WTC11 (cell line): ENCODE data around the gene CDK17. TPM values are rescaled to one million over a fixed set of nuclear protein-coding genes. Genes with fewer than 3 reads are reported as not detected.

ENCODE experiments used
- ATAC-seq: fragments of 200-7000 bp; cut with Tn5 transposase; 2 replicates; pipeline ENCODE4 v1.10.0; 2021; ENCODE audit warnings: mild to moderate bottlenecking, moderate library complexity
- CTCF ChIA-PET: fragments of 300-600 bp; sonication (Branson Sonifier 250); formaldehyde crosslinking; loops from one replicate; lab custom pipeline; 2021; ENCODE audit warnings: antibody characterized with exemption; lab: Charles Lee
- POLR2A ChIA-PET: fragments of 350-600 bp; sonication (Branson Sonifier 250); formaldehyde crosslinking; loops from one replicate; lab custom pipeline; 2021; ENCODE audit warnings: antibody characterized with exemption; lab: Charles Lee
- DNase-seq: peaks from one replicate; pipeline ENCODE4 v3.0.0; 2021; ENCODE audit warnings: low spot score
- H3K27ac Mint-ChIP-seq: 2 replicates; pipeline ENCODE4 v1.8.0; 2021; ENCODE audit warnings: mixed read lengths
- H3K27me3 Mint-ChIP-seq: 2 replicates; pipeline ENCODE4 v1.8.0; 2021; ENCODE audit warnings: low read depth, mild to moderate bottlenecking, moderate library complexity, mixed read lengths
- H3K36me3 Mint-ChIP-seq: 2 replicates; pipeline ENCODE4 v1.8.0; 2021; ENCODE audit warnings: mixed read lengths
- H3K4me1 Mint-ChIP-seq: 2 replicates; pipeline ENCODE4 v1.8.0; 2022; ENCODE audit warnings: mixed read lengths
- H3K4me3 Mint-ChIP-seq: 2 replicates; pipeline ENCODE4 v1.8.0; 2021; ENCODE audit warnings: mild to moderate bottlenecking, moderate library complexity, mixed read lengths
- H3K9me3 Mint-ChIP-seq: 2 replicates; pipeline ENCODE4 v1.8.0; 2021; ENCODE audit warnings: mixed read lengths
- ATF3 ChIP-seq: sonication (generic); formaldehyde crosslinking; conservative IDR thresholded peaks from 2 replicates; pipeline ENCODE4 v1.8.1; 2022; ENCODE audit warnings: mild to moderate bottlenecking, missing genetic modification reagents
- CBFB ChIP-seq: sonication (generic); formaldehyde crosslinking; IDR thresholded peaks from 2 replicates; pipeline ENCODE4 v1.8.1; 2022; ENCODE audit warnings: mild to moderate bottlenecking, low read depth, missing genetic modification reagents
- CREM ChIP-seq: sonication (generic); formaldehyde crosslinking; IDR thresholded peaks from 2 replicates; pipeline ENCODE4 v1.8.1; 2022; ENCODE audit warnings: mild to moderate bottlenecking, missing genetic modification reagents, moderate library complexity
- E2F5 ChIP-seq: sonication (generic); formaldehyde crosslinking; IDR thresholded peaks from 2 replicates; pipeline ENCODE4 v1.8.1; 2022; ENCODE audit warnings: mild to moderate bottlenecking, moderate library complexity, missing genetic modification reagents
- FOXP1 ChIP-seq: sonication (generic); formaldehyde crosslinking; IDR thresholded peaks from 2 replicates; pipeline ENCODE4 v1.8.0; 2022; ENCODE audit warnings: missing genetic modification reagents, mild to moderate bottlenecking, moderate library complexity, borderline replicate concordance
- GABPB1 ChIP-seq: sonication (generic); formaldehyde crosslinking; IDR thresholded peaks from 2 replicates; pipeline ENCODE4 v1.8.1; 2023; ENCODE audit warnings: mild to moderate bottlenecking, missing genetic modification reagents
- GTF2I ChIP-seq: fragments of 250-450 bp; sonication (Bioruptor Pico); conservative IDR thresholded peaks from 2 replicates; pipeline ENCODE4 v1.4.0; 2021; ENCODE audit warnings: mild to moderate bottlenecking
- HMGA2 ChIP-seq: fragments of 250-450 bp; sonication (Bioruptor Pico); IDR thresholded peaks from 2 replicates; pipeline ENCODE4 v1.4.0; 2021; ENCODE audit warnings: mild to moderate bottlenecking, moderate library complexity
- JUN ChIP-seq: sonication (generic); formaldehyde crosslinking; IDR thresholded peaks from 2 replicates; pipeline ENCODE4 v1.8.0; 2023; ENCODE audit warnings: mild to moderate bottlenecking, missing genetic modification reagents
- KAT7 ChIP-seq: sonication (generic); formaldehyde crosslinking; IDR thresholded peaks from 2 replicates; pipeline ENCODE4 v1.8.1; 2023; ENCODE audit warnings: missing genetic modification reagents, mild to moderate bottlenecking, borderline replicate concordance
- MAX ChIP-seq: sonication (generic); formaldehyde crosslinking; IDR thresholded peaks from 2 replicates; pipeline ENCODE4 v1.8.0; 2022; ENCODE audit warnings: mild to moderate bottlenecking, missing genetic modification reagents
- NFATC4 ChIP-seq: fragments of 250-450 bp; sonication (Bioruptor Pico); IDR thresholded peaks from 2 replicates; pipeline ENCODE4 v1.9.0; 2021; ENCODE audit warnings: mild to moderate bottlenecking
- NFYB ChIP-seq: sonication (generic); formaldehyde crosslinking; conservative IDR thresholded peaks from 2 replicates; pipeline ENCODE4 v1.8.0; 2022; ENCODE audit warnings: low read depth, missing genetic modification reagents
- NR3C1 ChIP-seq: sonication (generic); formaldehyde crosslinking; conservative IDR thresholded peaks from 2 replicates; pipeline ENCODE4 v1.8.1; 2023; ENCODE audit warnings: low read depth, mild to moderate bottlenecking, missing genetic modification reagents
- SMAD3 ChIP-seq: sonication (generic); formaldehyde crosslinking; IDR thresholded peaks from 2 replicates; pipeline ENCODE4 v1.8.0; 2022; ENCODE audit warnings: missing genetic modification reagents, mild to moderate bottlenecking, borderline replicate concordance
- SMAD4 ChIP-seq: sonication (generic); formaldehyde crosslinking; IDR thresholded peaks from 2 replicates; pipeline ENCODE4 v1.8.0; 2022; ENCODE audit warnings: mild to moderate bottlenecking, missing genetic modification reagents
- SP1 ChIP-seq: sonication (generic); formaldehyde crosslinking; conservative IDR thresholded peaks from 2 replicates; pipeline ENCODE4 v1.8.1; 2022; ENCODE audit warnings: missing genetic modification reagents
- STAT6 ChIP-seq: sonication (generic); formaldehyde crosslinking; conservative IDR thresholded peaks from 2 replicates; pipeline ENCODE4 v1.8.1; 2023; ENCODE audit warnings: mild to moderate bottlenecking, low read depth, missing genetic modification reagents, moderate library complexity
- ZNF138 ChIP-seq: sonication (generic); formaldehyde crosslinking; conservative IDR thresholded peaks from 2 replicates; pipeline ENCODE4 v1.8.1; 2022; ENCODE audit warnings: mild to moderate bottlenecking, moderate library complexity, missing genetic modification reagents
- ZNF219 ChIP-seq: sonication (generic); formaldehyde crosslinking; IDR thresholded peaks from 2 replicates; pipeline ENCODE4 v1.8.0; 2023; ENCODE audit warnings: missing genetic modification reagents, mild to moderate bottlenecking, borderline replicate concordance
- ZNF317 ChIP-seq: sonication (generic); formaldehyde crosslinking; IDR thresholded peaks from 2 replicates; pipeline ENCODE4 v1.8.1; 2023; ENCODE audit warnings: low read depth, mild to moderate bottlenecking, moderate library complexity, missing genetic modification reagents, borderline replicate concordance
- total RNA-seq: library from RNA; stranded (reverse); gene quantifications from 3 replicates; pipeline ENCODE4 v1.2.3, GENCODE V29; 2021
- TF ChIP-seq, protein P1 (sequence below): sonication (generic); formaldehyde crosslinking; IDR thresholded peaks from 2 replicates; pipeline ENCODE4 v1.8.1; 2022; ENCODE audit warnings: low read depth, missing genetic modification reagents, borderline replicate concordance
- TF ChIP-seq, protein P2 (sequence below): sonication (generic); formaldehyde crosslinking; IDR thresholded peaks from 2 replicates; pipeline ENCODE4 v1.8.0; 2022; ENCODE audit warnings: mild to moderate bottlenecking, missing genetic modification reagents
- TF ChIP-seq, protein P3 (sequence below): sonication (generic); formaldehyde crosslinking; IDR thresholded peaks from 2 replicates; pipeline ENCODE4 v1.8.1; 2023; ENCODE audit warnings: mild to moderate bottlenecking, moderate library complexity, missing genetic modification reagents

The CDK17 gene
- total RNA-seq, 1 experiment from 2014 or later = 20.0 TPM

- Mint-ChIP-seq H3K27ac (no peak overlapping the region), H3K4me3 (no peak overlapping the region), H3K36me3 (no peaks in the 10 kb centered on the region), H3K4me1 (peaks cover 5% of the 10 kb centered on the region), H3K27me3 (no peaks in the 10 kb centered on the region), H3K9me3 (no peaks in the 10 kb centered on the region)
- no peak for TF ChIP-seq CREM
- TF ChIP-seq ZNF138 (CRISPR knock-in tag) = no peak
- no peak for TF ChIP-seq CBFB (CRISPR knock-in tag)
- TF ChIP-seq, protein P1, sequence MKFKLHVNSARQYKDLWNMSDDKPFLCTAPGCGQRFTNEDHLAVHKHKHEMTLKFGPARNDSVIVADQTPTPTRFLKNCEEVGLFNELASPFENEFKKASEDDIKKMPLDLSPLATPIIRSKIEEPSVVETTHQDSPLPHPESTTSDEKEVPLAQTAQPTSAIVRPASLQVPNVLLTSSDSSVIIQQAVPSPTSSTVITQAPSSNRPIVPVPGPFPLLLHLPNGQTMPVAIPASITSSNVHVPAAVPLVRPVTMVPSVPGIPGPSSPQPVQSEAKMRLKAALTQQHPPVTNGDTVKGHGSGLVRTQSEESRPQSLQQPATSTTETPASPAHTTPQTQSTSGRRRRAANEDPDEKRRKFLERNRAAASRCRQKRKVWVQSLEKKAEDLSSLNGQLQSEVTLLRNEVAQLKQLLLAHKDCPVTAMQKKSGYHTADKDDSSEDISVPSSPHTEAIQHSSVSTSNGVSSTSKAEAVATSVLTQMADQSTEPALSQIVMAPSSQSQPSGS (CRISPR knock-in tag) = no peak
- TF ChIP-seq FOXP1 (CRISPR knock-in tag) = no peak
- no peak for TF ChIP-seq GTF2I (CRISPR knock-in tag)
- TF ChIP-seq MAX = no peak
- TF ChIP-seq, protein P2, sequence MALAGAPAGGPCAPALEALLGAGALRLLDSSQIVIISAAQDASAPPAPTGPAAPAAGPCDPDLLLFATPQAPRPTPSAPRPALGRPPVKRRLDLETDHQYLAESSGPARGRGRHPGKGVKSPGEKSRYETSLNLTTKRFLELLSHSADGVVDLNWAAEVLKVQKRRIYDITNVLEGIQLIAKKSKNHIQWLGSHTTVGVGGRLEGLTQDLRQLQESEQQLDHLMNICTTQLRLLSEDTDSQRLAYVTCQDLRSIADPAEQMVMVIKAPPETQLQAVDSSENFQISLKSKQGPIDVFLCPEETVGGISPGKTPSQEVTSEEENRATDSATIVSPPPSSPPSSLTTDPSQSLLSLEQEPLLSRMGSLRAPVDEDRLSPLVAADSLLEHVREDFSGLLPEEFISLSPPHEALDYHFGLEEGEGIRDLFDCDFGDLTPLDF (CRISPR knock-in tag) = no peak
- TF ChIP-seq NR3C1 (CRISPR knock-in tag) = no peak
- TF ChIP-seq JUN (CRISPR knock-in tag) = no peak
- TF ChIP-seq NFATC4 (CRISPR knock-in tag) = no peak
- no peak for TF ChIP-seq SMAD3 (CRISPR knock-in tag)
- no peak for TF ChIP-seq ZNF219 (CRISPR knock-in tag)
- TF ChIP-seq HMGA2 (CRISPR knock-in tag) = no peak
- TF ChIP-seq STAT6 (CRISPR knock-in tag) = no peak
- TF ChIP-seq ZNF317 (CRISPR knock-in tag) = no peak
- TF ChIP-seq KAT7 (CRISPR knock-in tag) = no peak
- no peak for TF ChIP-seq ATF3
- ATAC-seq = no peak
- ChIA-PET POLR2A (no interaction called here), CTCF (no interaction called here)
- DNase-seq = no peak
Measured at GRCh38 chr12:96233168-96233567, 167.1 kb downstream of the CDK17 start.

DNA sequence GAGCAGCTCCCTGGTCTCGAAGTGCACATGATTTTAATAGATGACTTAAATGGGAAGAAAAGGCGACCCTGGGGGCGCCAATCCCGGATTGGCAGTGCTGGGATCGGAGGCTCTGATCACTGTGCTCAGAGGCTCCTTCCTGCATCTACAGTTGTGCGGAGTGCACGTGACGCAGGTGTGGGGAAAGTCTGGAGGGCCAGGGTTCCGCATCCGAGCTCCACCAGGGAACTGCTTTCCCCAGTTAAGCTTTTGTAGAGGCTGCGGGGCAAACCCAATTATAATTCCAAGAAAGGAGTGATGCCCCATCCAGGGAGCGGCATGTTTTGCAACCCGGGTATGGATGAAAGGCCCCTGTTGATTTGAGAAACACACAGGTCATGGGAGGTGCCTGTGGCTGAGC, 169.6 kb downstream of the CDK17 start:
- Mint-ChIP-seq H3K4me3 (no peak overlapping the region), H3K9me3 (no peaks in the 10 kb centered on the region), H3K4me1 (peaks cover 5% of the 10 kb centered on the region), H3K27ac (no peak overlapping the region), H3K27me3 (no peaks in the 10 kb centered on the region), H3K36me3 (no peaks in the 10 kb centered on the region)
- POLR2A ChIA-PET = no interaction called here
- DNase-seq (no peak), ATAC-seq (peak; percentile 22; the same call in 1 of the 2 replicates)
- TF ChIP-seq GABPB1 (CRISPR knock-in tag) (no peak), SMAD4 (CRISPR knock-in tag) (no peak), KAT7 (CRISPR knock-in tag) (no peak), E2F5 (CRISPR knock-in tag) (no peak), NR3C1 (CRISPR knock-in tag) (no peak), JUN (CRISPR knock-in tag) (no peak), NFYB (no peak), SP1 (no peak)
- TF ChIP-seq, protein P3, sequence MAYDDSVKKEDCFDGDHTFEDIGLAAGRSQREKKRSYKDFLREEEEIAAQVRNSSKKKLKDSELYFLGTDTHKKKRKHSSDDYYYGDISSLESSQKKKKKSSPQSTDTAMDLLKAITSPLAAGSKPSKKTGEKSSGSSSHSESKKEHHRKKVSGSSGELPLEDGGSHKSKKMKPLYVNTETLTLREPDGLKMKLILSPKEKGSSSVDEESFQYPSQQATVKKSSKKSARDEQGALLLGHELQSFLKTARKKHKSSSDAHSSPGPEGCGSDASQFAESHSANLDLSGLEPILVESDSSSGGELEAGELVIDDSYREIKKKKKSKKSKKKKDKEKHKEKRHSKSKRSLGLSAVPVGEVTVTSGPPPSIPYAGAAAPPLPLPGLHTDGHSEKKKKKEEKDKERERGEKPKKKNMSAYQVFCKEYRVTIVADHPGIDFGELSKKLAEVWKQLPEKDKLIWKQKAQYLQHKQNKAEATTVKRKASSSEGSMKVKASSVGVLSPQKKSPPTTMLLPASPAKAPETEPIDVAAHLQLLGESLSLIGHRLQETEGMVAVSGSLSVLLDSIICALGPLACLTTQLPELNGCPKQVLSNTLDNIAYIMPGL (CRISPR knock-in tag) = no peak
- CTCF ChIA-PET = interaction anchor here (0.6 to 0.8 kb wide), 2 partner anchors 15 to 53 kb away, joined by 3 read pairs; no protein-coding TSS in a partner anchor
